Suprapubic skin (tissue), 3 donors: ENCODE results near the gene AMBRA1.

Experiments
- POLR2A ChIP-seq, 2 donors: fragments of 450-650 bp; IDR thresholded peaks; one replicate each; pipeline ENCODE4 v1.6.1; 2017; ENCODE audit warnings: antibody characterized with exemption in 2 of 2, mild to moderate bottlenecking in 2 of 2, moderate library complexity in 2 of 2
- TF ChIP-seq, protein P1 (sequence below), 2 donors: fragments of 200-600 bp in 1 of 2; fragments of 450-650 bp in 1 of 2; sonication (generic) in 1 of 2; IDR thresholded peaks; one replicate each; pipeline ENCODE4 v1.5.1; 2016 to 2019; ENCODE audit warnings: antibody characterized with exemption in 2 of 2, mild to moderate bottlenecking in 1 of 2, moderate library complexity in 1 of 2

DNA sequence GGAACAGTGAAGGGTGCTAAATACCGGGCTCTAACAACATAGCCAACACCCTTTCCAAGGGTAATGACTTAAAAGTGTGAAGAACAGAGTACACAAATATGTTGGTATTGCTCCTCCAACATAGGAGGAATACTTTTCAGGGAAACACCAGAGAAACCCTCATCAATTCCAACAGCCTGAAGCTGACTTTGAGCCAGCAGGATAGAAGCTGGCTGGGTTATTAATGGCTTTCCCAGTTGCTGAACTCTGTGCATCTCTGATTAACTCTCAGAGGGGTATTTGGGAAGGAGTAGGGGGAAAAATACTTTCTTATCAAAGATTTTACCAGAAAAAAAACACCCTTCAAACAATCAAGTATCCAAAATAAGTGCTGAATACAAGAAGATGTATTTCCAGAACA, 95.6 kb downstream of the AMBRA1 start:
- TF ChIP-seq, protein P1, sequence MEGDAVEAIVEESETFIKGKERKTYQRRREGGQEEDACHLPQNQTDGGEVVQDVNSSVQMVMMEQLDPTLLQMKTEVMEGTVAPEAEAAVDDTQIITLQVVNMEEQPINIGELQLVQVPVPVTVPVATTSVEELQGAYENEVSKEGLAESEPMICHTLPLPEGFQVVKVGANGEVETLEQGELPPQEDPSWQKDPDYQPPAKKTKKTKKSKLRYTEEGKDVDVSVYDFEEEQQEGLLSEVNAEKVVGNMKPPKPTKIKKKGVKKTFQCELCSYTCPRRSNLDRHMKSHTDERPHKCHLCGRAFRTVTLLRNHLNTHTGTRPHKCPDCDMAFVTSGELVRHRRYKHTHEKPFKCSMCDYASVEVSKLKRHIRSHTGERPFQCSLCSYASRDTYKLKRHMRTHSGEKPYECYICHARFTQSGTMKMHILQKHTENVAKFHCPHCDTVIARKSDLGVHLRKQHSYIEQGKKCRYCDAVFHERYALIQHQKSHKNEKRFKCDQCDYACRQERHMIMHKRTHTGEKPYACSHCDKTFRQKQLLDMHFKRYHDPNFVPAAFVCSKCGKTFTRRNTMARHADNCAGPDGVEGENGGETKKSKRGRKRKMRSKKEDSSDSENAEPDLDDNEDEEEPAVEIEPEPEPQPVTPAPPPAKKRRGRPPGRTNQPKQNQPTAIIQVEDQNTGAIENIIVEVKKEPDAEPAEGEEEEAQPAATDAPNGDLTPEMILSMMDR (IDR thresholded peaks at IDR 0.05) = no peak
- no peak for TF ChIP-seq POLR2A (IDR thresholded peaks at IDR 0.05)
